IMR-90 (cell line): ENCODE measurements around the gene SRRM4.

Experiments
- BHLHE40 ChIP-seq: fragments of 150-350 bp; IDR thresholded peaks from 2 replicates; pipeline ENCODE4 v1.6.1; 2016; ENCODE audit warnings: mild to moderate bottlenecking, low read depth, low read length
- ELK1 ChIP-seq: fragments of 150-350 bp; IDR thresholded peaks from 2 replicates; pipeline ENCODE4 v1.6.1; 2016; ENCODE audit warnings: low read depth, mild to moderate bottlenecking, low read length, moderate library complexity, borderline replicate concordance
- MAZ ChIP-seq: IDR thresholded peaks from 2 replicates; pipeline ENCODE4 v1.6.1; 2012; ENCODE audit warnings: low read depth, mild to moderate bottlenecking, low read length, improper control_type of control experiment, moderate library complexity, borderline replicate concordance
- NFE2L2 ChIP-seq: fragments of 150-350 bp; IDR thresholded peaks from 2 replicates; pipeline ENCODE4 v1.6.1; 2016; ENCODE audit warnings: low read depth, mild to moderate bottlenecking, low read length
- POLR2A ChIP-seq: IDR thresholded peaks from 2 replicates; pipeline ENCODE4 v1.6.1; 2012; ENCODE audit warnings: mild to moderate bottlenecking, low read depth, low read length
- TF ChIP-seq, protein P1 (sequence below): conservative IDR thresholded peaks from 2 replicates; pipeline ENCODE4 v1.5.1; 2012; ENCODE audit warnings: mild to moderate bottlenecking, low read depth, low read length, improper control_type of control experiment
- TF ChIP-seq, protein P2 (sequence below): fragments of 150-350 bp; IDR thresholded peaks from 2 replicates; pipeline ENCODE4 v1.6.1; 2017; ENCODE audit warnings: mild to moderate bottlenecking, antibody characterized with exemption, low read length, low read depth

- no peak for TF ChIP-seq MAZ
- no peak for TF ChIP-seq POLR2A
- TF ChIP-seq, protein P1, sequence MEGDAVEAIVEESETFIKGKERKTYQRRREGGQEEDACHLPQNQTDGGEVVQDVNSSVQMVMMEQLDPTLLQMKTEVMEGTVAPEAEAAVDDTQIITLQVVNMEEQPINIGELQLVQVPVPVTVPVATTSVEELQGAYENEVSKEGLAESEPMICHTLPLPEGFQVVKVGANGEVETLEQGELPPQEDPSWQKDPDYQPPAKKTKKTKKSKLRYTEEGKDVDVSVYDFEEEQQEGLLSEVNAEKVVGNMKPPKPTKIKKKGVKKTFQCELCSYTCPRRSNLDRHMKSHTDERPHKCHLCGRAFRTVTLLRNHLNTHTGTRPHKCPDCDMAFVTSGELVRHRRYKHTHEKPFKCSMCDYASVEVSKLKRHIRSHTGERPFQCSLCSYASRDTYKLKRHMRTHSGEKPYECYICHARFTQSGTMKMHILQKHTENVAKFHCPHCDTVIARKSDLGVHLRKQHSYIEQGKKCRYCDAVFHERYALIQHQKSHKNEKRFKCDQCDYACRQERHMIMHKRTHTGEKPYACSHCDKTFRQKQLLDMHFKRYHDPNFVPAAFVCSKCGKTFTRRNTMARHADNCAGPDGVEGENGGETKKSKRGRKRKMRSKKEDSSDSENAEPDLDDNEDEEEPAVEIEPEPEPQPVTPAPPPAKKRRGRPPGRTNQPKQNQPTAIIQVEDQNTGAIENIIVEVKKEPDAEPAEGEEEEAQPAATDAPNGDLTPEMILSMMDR, result no peak
- TF ChIP-seq ELK1, result no peak
- no peak for TF ChIP-seq NFE2L2
- no peak for TF ChIP-seq BHLHE40
- TF ChIP-seq, protein P2, sequence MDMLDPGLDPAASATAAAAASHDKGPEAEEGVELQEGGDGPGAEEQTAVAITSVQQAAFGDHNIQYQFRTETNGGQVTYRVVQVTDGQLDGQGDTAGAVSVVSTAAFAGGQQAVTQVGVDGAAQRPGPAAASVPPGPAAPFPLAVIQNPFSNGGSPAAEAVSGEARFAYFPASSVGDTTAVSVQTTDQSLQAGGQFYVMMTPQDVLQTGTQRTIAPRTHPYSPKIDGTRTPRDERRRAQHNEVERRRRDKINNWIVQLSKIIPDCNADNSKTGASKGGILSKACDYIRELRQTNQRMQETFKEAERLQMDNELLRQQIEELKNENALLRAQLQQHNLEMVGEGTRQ, result no peak
These were observed 190.5 kb downstream of the SRRM4 start for GRCh38 chr12:119171691-119172425.
